Activated CD4-positive, alpha-beta T cell treated with anti-CD3 and anti-CD28 coated beads, Interleukin-2, amount 10 ng/mL, durations not matched to agents 7 days and 5 days (primary cell): ENCODE data around the gene CHRNA7. TPM values are rescaled to one million over a fixed set of nuclear protein-coding genes. Genes with fewer than 3 reads are reported as not detected.

ENCODE experiments used
- CTCF ChIA-PET: fragments of 350-600 bp; sonication (Branson Sonifier 250); formaldehyde crosslinking; loops from one replicate; lab custom pipeline; 2021; ENCODE audit warnings: antibody characterized with exemption; lab: Charles Lee
- POLR2A ChIA-PET: fragments of 350-600 bp; sonication (Branson Sonifier 250); formaldehyde crosslinking; loops from one replicate; lab custom pipeline; 2021; ENCODE audit warnings: antibody characterized with exemption; lab: Charles Lee
- DNase-seq: peaks from one replicate; pipeline ENCODE4 v3.0.0-alpha.2; 2020
- H3K27ac Mint-ChIP-seq: one replicate; pipeline ENCODE4 v1.8.0; 2021; ENCODE audit warnings: mild to moderate bottlenecking, moderate library complexity, mixed read lengths
- H3K27me3 Mint-ChIP-seq: one replicate; pipeline ENCODE4 v1.8.0; 2021; ENCODE audit warnings: mixed read lengths
- H3K36me3 Mint-ChIP-seq: one replicate; pipeline ENCODE4 v1.8.0; 2021; ENCODE audit warnings: low read depth, mixed read lengths
- H3K4me1 Mint-ChIP-seq: one replicate; pipeline ENCODE4 v1.8.0; 2021; ENCODE audit warnings: mixed read lengths
- H3K4me3 Mint-ChIP-seq: one replicate; pipeline ENCODE4 v1.8.0; 2021; ENCODE audit warnings: mild to moderate bottlenecking, moderate library complexity, mixed read lengths
- H3K9me3 Mint-ChIP-seq: one replicate; pipeline ENCODE4 v1.8.0; 2021; ENCODE audit warnings: mixed read lengths
- total RNA-seq, 2 experiments: library from RNA; stranded (reverse); gene quantifications; one replicate each; pipeline ENCODE4 v1.2.3, GENCODE V29; 2021

The CHRNA7 gene
- total RNA-seq, 2 experiments from 2014 or later, result not detected

- POLR2A ChIA-PET, result no interaction called here
- Mint-ChIP-seq H3K27ac (no peak overlapping the region), H3K27me3 (peaks cover 12% of the 10 kb centered on the region), H3K4me1 (no peaks in the 10 kb centered on the region), H3K9me3 (no peaks in the 10 kb centered on the region), H3K4me3 (no peak overlapping the region), H3K36me3 (no peaks in the 10 kb centered on the region)
- no peak for DNase-seq
- CTCF ChIA-PET, result no interaction called here
Measured at GRCh38 chr15:32119286-32119685, 89.0 kb downstream of the CHRNA7 start.

GRCh38 chr15:32119694-32120330 is 89.5 kb downstream of the CHRNA7 start:
- Mint-ChIP-seq H3K27me3 (peaks cover 17% of the 10 kb centered on the region), H3K27ac (no peak overlapping the region)

GRCh38 chr15:32120577-32121383 is 90.5 kb downstream of the CHRNA7 start:
- POLR2A ChIA-PET, result no interaction called here
- Mint-ChIP-seq H3K36me3 (no peaks in the 10 kb centered on the region), H3K27ac (no peak overlapping the region), H3K27me3 (peaks cover 19% of the 10 kb centered on the region), H3K9me3 (no peaks in the 10 kb centered on the region), H3K4me3 (no peak overlapping the region), H3K4me1 (no peaks in the 10 kb centered on the region)
- no peak for DNase-seq
- CTCF ChIA-PET, result interaction anchor here (1.3 kb wide), 1 partner anchor 12 kb away, joined by 3 read pairs; no protein-coding TSS in a partner anchor

More at GRCh38 chr15:32119694-32120330, 89.5 kb downstream of the CHRNA7 start:
- Mint-ChIP-seq H3K4me1 (no peaks in the 10 kb centered on the region), H3K9me3 (no peaks in the 10 kb centered on the region), H3K4me3 (no peak overlapping the region), H3K36me3 (no peaks in the 10 kb centered on the region)
- POLR2A ChIA-PET, result no interaction called here
- CTCF ChIA-PET, result interaction anchor here (1.3 kb wide), 1 partner anchor 11 kb away, joined by 3 read pairs; no protein-coding TSS in a partner anchor
- no peak for DNase-seq

GRCh38 chr15:32121384-32121695 is 91.0 kb downstream of the CHRNA7 start:
- no peak overlapping the region for H3K27ac Mint-ChIP-seq
- H3K36me3 Mint-ChIP-seq, result no peaks in the 10 kb centered on the region
- ChIA-PET POLR2A (no interaction called here), CTCF (no interaction called here)
- no peak overlapping the region for H3K4me3 Mint-ChIP-seq
- H3K9me3 Mint-ChIP-seq, result no peaks in the 10 kb centered on the region
- H3K27me3 Mint-ChIP-seq, result peaks cover 19% of the 10 kb centered on the region
- H3K4me1 Mint-ChIP-seq, result no peaks in the 10 kb centered on the region
- DNase-seq, result no peak

- DNase-seq, result no peak
- H3K4me3 Mint-ChIP-seq, result no peak overlapping the region
- peaks cover 22% of the 10 kb centered on the region for H3K27me3 Mint-ChIP-seq
- H3K9me3 Mint-ChIP-seq, result no peaks in the 10 kb centered on the region
- ChIA-PET CTCF (no interaction called here), POLR2A (no interaction called here)
- no peaks in the 10 kb centered on the region for H3K4me1 Mint-ChIP-seq
- no peaks in the 10 kb centered on the region for H3K36me3 Mint-ChIP-seq
- no peak overlapping the region for H3K27ac Mint-ChIP-seq
Measured at GRCh38 chr15:32122013-32122412, 91.7 kb downstream of the CHRNA7 start.

GRCh38 chr15:32123473-32123872 is 93.2 kb downstream of the CHRNA7 start:
- Mint-ChIP-seq H3K36me3 (no peaks in the 10 kb centered on the region), H3K4me3 (no peak overlapping the region), H3K27ac (no peak overlapping the region), H3K27me3 (peaks cover 32% of the 10 kb centered on the region), H3K9me3 (no peaks in the 10 kb centered on the region), H3K4me1 (no peaks in the 10 kb centered on the region)
- CTCF ChIA-PET, result no interaction called here
- no peak for DNase-seq
- POLR2A ChIA-PET, result no interaction called here

GRCh38 chr15:32124726-32125125 is 94.4 kb downstream of the CHRNA7 start:
- H3K4me3 Mint-ChIP-seq, result no peak overlapping the region
- no peak for DNase-seq
- H3K36me3 Mint-ChIP-seq, result no peaks in the 10 kb centered on the region
- CTCF ChIA-PET, result no interaction called here
- H3K9me3 Mint-ChIP-seq, result no peaks in the 10 kb centered on the region
- H3K27ac Mint-ChIP-seq, result no peak overlapping the region
- peaks cover 40% of the 10 kb centered on the region for H3K27me3 Mint-ChIP-seq
- no peaks in the 10 kb centered on the region for H3K4me1 Mint-ChIP-seq
- POLR2A ChIA-PET, result no interaction called here

GRCh38 chr15:32125595-32125994 is 95.3 kb downstream of the CHRNA7 start:
- ChIA-PET CTCF (interaction anchor here (0.7 kb wide), 1 partner anchor 481 kb away, joined by 3 read pairs; no protein-coding TSS in a partner anchor), POLR2A (no interaction called here)
- Mint-ChIP-seq H3K36me3 (no peaks in the 10 kb centered on the region), H3K4me1 (no peaks in the 10 kb centered on the region), H3K27ac (peak overlapping the region; percentile 3), H3K4me3 (no peak overlapping the region), H3K27me3 (peaks cover 45% of the 10 kb centered on the region), H3K9me3 (no peaks in the 10 kb centered on the region)
- DNase-seq, result no peak

- POLR2A ChIA-PET, result no interaction called here
- DNase-seq, result no peak
- Mint-ChIP-seq H3K4me1 (no peaks in the 10 kb centered on the region), H3K27me3 (peaks cover 38% of the 10 kb centered on the region), H3K4me3 (no peak overlapping the region), H3K9me3 (no peaks in the 10 kb centered on the region), H3K36me3 (no peaks in the 10 kb centered on the region), H3K27ac (no peak overlapping the region)
- CTCF ChIA-PET, result no interaction called here
Measured at GRCh38 chr15:32129815-32130214, 99.5 kb downstream of the CHRNA7 start.

GRCh38 chr15:32130823-32131222 is 100.5 kb downstream of the CHRNA7 start:
- Mint-ChIP-seq H3K9me3 (no peaks in the 10 kb centered on the region), H3K36me3 (no peaks in the 10 kb centered on the region), H3K27ac (no peak overlapping the region), H3K4me1 (no peaks in the 10 kb centered on the region), H3K4me3 (no peak overlapping the region), H3K27me3 (peaks cover 35% of the 10 kb centered on the region)
- CTCF ChIA-PET, result no interaction called here
- POLR2A ChIA-PET, result no interaction called here
- DNase-seq, result no peak

GRCh38 chr15:32131803-32132202 is 101.5 kb downstream of the CHRNA7 start:
- no peaks in the 10 kb centered on the region for H3K36me3 Mint-ChIP-seq
- ChIA-PET POLR2A (no interaction called here), CTCF (no interaction called here)
- no peak overlapping the region for H3K27ac Mint-ChIP-seq
- H3K9me3 Mint-ChIP-seq, result no peaks in the 10 kb centered on the region
- H3K4me3 Mint-ChIP-seq, result no peak overlapping the region
- DNase-seq, result no peak
- H3K4me1 Mint-ChIP-seq, result no peaks in the 10 kb centered on the region
- H3K27me3 Mint-ChIP-seq, result peaks cover 35% of the 10 kb centered on the region

GRCh38 chr15:32132859-32133258 is 102.5 kb downstream of the CHRNA7 start:
- Mint-ChIP-seq H3K4me3 (no peak overlapping the region), H3K4me1 (no peaks in the 10 kb centered on the region), H3K27ac (no peak overlapping the region), H3K36me3 (no peaks in the 10 kb centered on the region), H3K27me3 (peaks cover 28% of the 10 kb centered on the region), H3K9me3 (no peaks in the 10 kb centered on the region)
- CTCF ChIA-PET, result no interaction called here
- no peak for DNase-seq
- POLR2A ChIA-PET, result no interaction called here

GRCh38 chr15:32134842-32135241 is 104.5 kb downstream of the CHRNA7 start:
- CTCF ChIA-PET, result no interaction called here
- peaks cover 11% of the 10 kb centered on the region for H3K27me3 Mint-ChIP-seq

More at GRCh38 chr15:32134842-32135241, 104.5 kb downstream of the CHRNA7 start:
- Mint-ChIP-seq H3K27ac (no peak overlapping the region), H3K36me3 (no peaks in the 10 kb centered on the region), H3K4me1 (no peaks in the 10 kb centered on the region), H3K4me3 (no peak overlapping the region), H3K9me3 (no peaks in the 10 kb centered on the region)
- POLR2A ChIA-PET, result no interaction called here
- DNase-seq, result no peak
